GM12873 (cell line): ENCODE data around the gene COG4.

Source experiments
- CTCF ChIP-seq: IDR thresholded peaks from 2 replicates; pipeline ENCODE4 v1.5.1; 2012; ENCODE audit warnings: low read depth, mild to moderate bottlenecking, moderate library complexity, low read length, control low read depth; ENCODE audit not compliant: insufficient read depth; ENCODE audit errors: missing control alignments

The COG4 gene

GRCh38 chr16:70508752-70509151 lies 14.6 kb downstream of the COG4 start:
- peak; percentile 29 for TF ChIP-seq CTCF

- TF ChIP-seq CTCF = peak; percentile 2
Measured at GRCh38 chr16:70496513-70496912, 26.8 kb downstream of the COG4 start.

- TF ChIP-seq CTCF = no peak
Measured at GRCh38 chr16:70495425-70496182, 27.8 kb downstream of the COG4 start.

- no peak for TF ChIP-seq CTCF
Measured at GRCh38 chr16:70494777-70495176, 28.6 kb downstream of the COG4 start.

- TF ChIP-seq CTCF = no peak
Measured at GRCh38 chr16:70494202-70494770, 29.1 kb downstream of the COG4 start.

- no peak for TF ChIP-seq CTCF
Measured at GRCh38 chr16:70493802-70494201, 29.6 kb downstream of the COG4 start.

- TF ChIP-seq CTCF = no peak
Measured at GRCh38 chr16:70490261-70490660, 33.1 kb downstream of the COG4 start.
